ENCODE results near the gene CCN5. TPM values are rescaled to one million over a fixed set of nuclear protein-coding genes. Genes with fewer than 3 reads are reported as not detected.

CCN5 gene
- total and polyA plus RNA-seq, 7 donors, result 1.0 to 48.7 (median 15.0) TPM

DNA sequence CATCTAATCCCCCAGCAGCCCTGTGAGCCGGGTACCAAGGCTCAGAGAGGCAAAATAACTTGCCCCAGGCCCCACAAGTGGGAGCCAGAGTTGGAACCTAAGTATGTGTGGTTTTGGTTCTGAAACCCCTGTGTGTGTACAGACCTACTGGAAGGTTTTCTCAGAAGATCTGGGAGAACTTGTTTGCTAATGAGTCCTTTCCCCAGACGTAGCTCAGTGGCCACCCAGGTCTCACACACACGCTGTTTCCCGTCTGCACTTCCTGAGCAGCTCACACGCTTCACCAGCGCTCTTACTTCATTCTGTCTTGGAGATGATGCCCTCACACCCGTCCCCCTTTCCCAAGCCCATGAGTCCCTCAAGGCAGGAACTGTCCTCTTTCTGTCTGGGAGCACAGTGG is 8.2 kb downstream of the CCN5 start:
- intact Hi-C loops (cut with DNase I), result loop anchor here (10.0 kb wide), 1 partner anchor 409 kb away; the partner anchor contains the start of gene FITM2
- WGBS, 2 donors, result 67 to 78% methylated on average over 7 of the region's 7 CpGs

DNA sequence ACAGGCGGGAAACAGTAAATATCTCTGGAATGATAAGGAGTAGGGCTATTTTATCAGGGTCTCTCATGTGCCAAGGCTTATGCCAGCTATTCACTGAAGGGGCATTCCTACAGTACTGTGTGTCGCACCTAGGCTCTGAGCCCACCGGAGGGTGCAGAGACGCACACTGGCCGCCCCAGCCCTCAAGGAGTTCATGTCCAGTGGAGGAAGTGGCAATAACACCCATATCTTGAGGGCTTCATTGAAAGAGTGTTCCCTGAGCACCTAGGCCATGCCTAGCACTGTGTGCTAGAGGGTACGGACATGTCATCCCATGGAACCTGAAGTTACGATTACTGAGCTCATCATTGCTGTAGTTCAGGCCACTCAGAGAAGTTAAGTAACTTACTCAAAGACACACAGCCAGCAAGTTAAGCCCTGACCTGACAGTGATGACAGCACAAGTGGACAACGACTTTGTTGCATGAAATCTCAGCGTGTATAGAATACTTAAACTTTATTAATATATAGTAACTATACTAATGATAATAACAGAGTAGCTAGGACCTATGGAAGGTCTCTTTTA is 8.7 kb downstream of the CCN5 start:
- peaks cover 0 to 2% (median 0%) of the 10 kb centered on the region in 4 donors for H3K9me3 ChIP-seq
- H3K4me3 ChIP-seq, result no peak overlapping the region
- H3K36me3 ChIP-seq, result no peaks in the 10 kb centered on the region
- H3K4me1 ChIP-seq, result peaks cover 0 to 20% (median 16%) of the 10 kb centered on the region in 4 donors
- 92 to 93% methylated on average over 9 of the region's 9 CpGs for WGBS, 2 donors
- no peak for DNase-seq
- intact Hi-C loops (cut with DNase I), result loop anchor here (10.0 kb wide), 1 partner anchor 409 kb away; the partner anchor contains the start of gene FITM2
- no peak overlapping the region for H3K27ac ChIP-seq
- TF ChIP-seq EP300 (IDR thresholded peaks at IDR 0.05) (no peak), POLR2AphosphoS5 (IDR thresholded peaks at IDR 0.05) (no peak), POLR2A (IDR thresholded peaks at IDR 0.05) (no peak)
- TF ChIP-seq, protein P1, sequence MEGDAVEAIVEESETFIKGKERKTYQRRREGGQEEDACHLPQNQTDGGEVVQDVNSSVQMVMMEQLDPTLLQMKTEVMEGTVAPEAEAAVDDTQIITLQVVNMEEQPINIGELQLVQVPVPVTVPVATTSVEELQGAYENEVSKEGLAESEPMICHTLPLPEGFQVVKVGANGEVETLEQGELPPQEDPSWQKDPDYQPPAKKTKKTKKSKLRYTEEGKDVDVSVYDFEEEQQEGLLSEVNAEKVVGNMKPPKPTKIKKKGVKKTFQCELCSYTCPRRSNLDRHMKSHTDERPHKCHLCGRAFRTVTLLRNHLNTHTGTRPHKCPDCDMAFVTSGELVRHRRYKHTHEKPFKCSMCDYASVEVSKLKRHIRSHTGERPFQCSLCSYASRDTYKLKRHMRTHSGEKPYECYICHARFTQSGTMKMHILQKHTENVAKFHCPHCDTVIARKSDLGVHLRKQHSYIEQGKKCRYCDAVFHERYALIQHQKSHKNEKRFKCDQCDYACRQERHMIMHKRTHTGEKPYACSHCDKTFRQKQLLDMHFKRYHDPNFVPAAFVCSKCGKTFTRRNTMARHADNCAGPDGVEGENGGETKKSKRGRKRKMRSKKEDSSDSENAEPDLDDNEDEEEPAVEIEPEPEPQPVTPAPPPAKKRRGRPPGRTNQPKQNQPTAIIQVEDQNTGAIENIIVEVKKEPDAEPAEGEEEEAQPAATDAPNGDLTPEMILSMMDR (IDR thresholded peaks at IDR 0.05), result no peak
- no peaks in the 10 kb centered on the region for H3K27me3 ChIP-seq

More for the DNA sequence above, 8.2 kb downstream of the CCN5 start:
- H3K36me3 ChIP-seq, result no peaks in the 10 kb centered on the region
- peak overlapping the region in 1 of 4 donors; percentile 14 for H3K27ac ChIP-seq
- H3K9me3 ChIP-seq, result peaks cover 0 to 2% (median 0%) of the 10 kb centered on the region in 4 donors
- no peaks in the 10 kb centered on the region for H3K27me3 ChIP-seq
- peaks cover 0 to 16% (median 14%) of the 10 kb centered on the region in 4 donors for H3K4me1 ChIP-seq
- TF ChIP-seq POLR2AphosphoS5 (IDR thresholded peaks at IDR 0.05) (no peak), EP300 (IDR thresholded peaks at IDR 0.05) (no peak), POLR2A (IDR thresholded peaks at IDR 0.05) (no peak)
- TF ChIP-seq, protein P1 (IDR thresholded peaks at IDR 0.05), result no peak
- DNase-seq, result no peak
- H3K4me3 ChIP-seq, result no peak overlapping the region

DNA sequence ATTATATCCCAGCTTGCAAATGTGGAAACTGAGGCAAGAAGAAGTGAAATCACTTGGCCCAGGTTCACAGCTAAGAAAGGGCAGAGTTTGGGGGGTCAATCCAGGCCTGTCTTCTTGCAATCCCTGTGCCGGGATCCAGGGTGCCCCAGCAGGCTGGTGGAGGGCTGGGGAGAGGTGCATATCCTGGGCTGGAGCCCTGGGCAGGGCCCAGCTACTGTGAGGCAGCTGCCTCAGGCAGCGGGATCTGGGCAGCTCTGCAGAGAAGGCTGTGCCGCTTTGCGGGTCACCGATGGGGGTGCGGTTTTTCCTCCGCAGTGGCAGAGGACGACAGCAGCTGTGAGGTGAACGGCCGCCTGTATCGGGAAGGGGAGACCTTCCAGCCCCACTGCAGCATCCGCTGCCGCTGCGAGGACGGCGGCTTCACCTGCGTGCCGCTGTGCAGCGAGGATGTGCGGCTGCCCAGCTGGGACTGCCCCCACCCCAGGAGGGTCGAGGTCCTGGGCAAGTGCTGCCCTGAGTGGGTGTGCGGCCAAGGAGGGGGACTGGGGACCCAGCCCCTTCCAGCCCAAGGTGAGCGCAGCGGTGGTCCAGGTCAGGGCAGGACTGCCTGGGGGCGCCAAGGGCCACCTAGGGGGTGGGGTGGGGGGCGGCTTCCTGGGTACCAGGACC is 9.4 kb downstream of the CCN5 start:
- TF ChIP-seq POLR2AphosphoS5 (IDR thresholded peaks at IDR 0.05) (no peak), EP300 (IDR thresholded peaks at IDR 0.05) (no peak), POLR2A (IDR thresholded peaks at IDR 0.05) (no peak)
- TF ChIP-seq, protein P1 (IDR thresholded peaks at IDR 0.05), result no peak
- H3K9me3 ChIP-seq, result peaks cover 0 to 2% (median 0%) of the 10 kb centered on the region in 4 donors
- no peaks in the 10 kb centered on the region for H3K27me3 ChIP-seq
- peaks cover 0 to 26% (median 22%) of the 10 kb centered on the region in 4 donors for H3K4me1 ChIP-seq
- DNase-seq, result no peak
- intact Hi-C loops (cut with DNase I), result loop anchor here (10.0 kb wide), 1 partner anchor 410 kb away; the partner anchor contains the start of gene FITM2
- 58 to 66% methylated on average over 26 of the region's 26 CpGs for WGBS, 2 donors
- H3K36me3 ChIP-seq, result no peaks in the 10 kb centered on the region
- no peak overlapping the region for H3K4me3 ChIP-seq
- no peak overlapping the region for H3K27ac ChIP-seq

DNA sequence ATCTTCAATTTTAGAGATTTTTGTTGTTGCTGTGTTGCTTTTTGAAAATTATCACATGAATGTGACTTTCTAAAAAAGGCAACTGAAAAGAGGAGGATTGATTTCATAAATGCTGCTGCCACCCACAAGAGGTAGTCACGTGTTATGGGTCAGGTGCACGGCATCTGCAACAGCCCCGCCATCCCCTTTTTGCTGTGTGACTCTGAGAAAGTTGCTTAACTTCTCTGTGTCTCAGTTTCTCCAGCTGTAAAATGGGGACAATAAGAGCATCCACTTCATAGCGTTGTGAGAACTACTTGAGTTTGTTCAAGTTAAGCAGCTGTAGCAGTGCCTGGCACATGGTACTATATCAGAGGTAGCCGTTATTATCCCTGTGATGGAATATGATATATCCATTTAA is 10.7 kb downstream of the CCN5 start:
- H3K36me3 ChIP-seq, result no peaks in the 10 kb centered on the region
- no peak for TF ChIP-seq POLR2A (IDR thresholded peaks at IDR 0.05)
- no peak for TF ChIP-seq POLR2AphosphoS5 (IDR thresholded peaks at IDR 0.05)
- TF ChIP-seq, protein P1 (IDR thresholded peaks at IDR 0.05), result no peak
- TF ChIP-seq EP300 (IDR thresholded peaks at IDR 0.05), result no peak
- H3K9me3 ChIP-seq, result peaks cover 0 to 2% (median 0%) of the 10 kb centered on the region in 4 donors
- no peak overlapping the region for H3K4me3 ChIP-seq
- H3K27ac ChIP-seq, result no peak overlapping the region
- peaks cover 0 to 32% (median 22%) of the 10 kb centered on the region in 4 donors for H3K4me1 ChIP-seq
- 58 to 82% methylated on average over 5 of the region's 5 CpGs for WGBS, 2 donors
- H3K27me3 ChIP-seq, result no peaks in the 10 kb centered on the region
- no peak for DNase-seq
- intact Hi-C loops (cut with DNase I), result loop anchor here (10.0 kb wide), 1 partner anchor 411 kb away; the partner anchor contains the start of gene FITM2
